ENCODE measurements around the gene KIAA1755. TPM values are rescaled to one million over a fixed set of nuclear protein-coding genes. Genes with fewer than 3 reads are reported as not detected.

KIAA1755 gene
- polyA plus RNA-seq, 1 donor from 2014 or later = not detected

DNA sequence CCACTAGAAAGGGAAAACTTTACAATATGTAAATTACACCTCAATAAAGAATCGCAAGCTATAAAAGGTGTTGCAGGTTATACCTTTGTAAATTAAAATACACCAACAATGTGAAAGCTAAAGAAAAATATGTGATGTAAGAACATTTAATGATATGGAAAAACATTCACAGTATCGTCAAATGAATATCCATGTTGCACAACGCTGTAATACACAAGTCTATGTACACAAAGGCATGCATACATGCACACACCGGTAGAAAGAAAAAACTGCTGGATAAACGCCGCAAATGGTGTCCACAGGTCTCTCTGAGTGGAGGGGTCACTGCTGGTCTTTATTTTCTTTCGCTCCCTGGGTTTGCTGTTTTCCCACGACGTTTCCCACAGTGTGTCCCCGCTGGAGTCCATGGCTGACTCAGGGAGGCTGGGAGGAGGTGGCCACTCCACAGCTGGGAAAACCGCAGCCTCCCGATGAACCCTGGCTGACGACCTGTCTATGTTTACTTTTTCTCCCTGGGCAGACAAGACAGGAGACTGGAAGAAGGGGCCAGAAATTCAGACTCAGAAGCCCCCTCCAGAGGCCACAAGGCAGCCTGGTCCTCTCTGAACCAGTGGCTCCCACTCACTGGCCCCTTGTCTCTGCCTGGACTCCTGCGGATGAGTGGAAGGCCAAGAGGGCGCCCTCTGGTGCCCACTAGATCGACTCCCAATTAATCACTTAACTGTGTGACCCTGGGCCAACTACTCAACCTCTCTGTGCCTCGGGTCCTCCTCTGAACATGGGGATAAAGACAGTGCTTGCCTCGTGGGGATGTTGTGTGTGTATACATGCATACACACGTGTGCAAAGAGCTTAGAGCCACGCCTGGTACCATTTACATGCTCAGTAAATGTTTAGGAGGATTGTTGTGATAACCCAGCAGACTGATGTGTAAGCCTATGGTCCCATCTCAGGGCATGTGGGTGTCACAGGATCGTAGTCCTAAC lies 30.6 kb upstream of the KIAA1755 start:
- Histone ChIP-seq H3K79me2 (replicated peaks; ENCODE audit: insufficient read depth, low read length) (no peaks in the 10 kb centered on the region), H3K27me3 (ENCODE audit: insufficient read depth, low read depth, low read length) (no peaks in the 10 kb centered on the region), H3K9ac (ENCODE audit: low read length) (no peak overlapping the region), H3K4me2 (ENCODE audit: low read length) (no peak overlapping the region), H3K27ac (ENCODE audit: low read length) (no peak overlapping the region), H3K9me2 (ENCODE audit: insufficient read depth, low read length) (no peaks in the 10 kb centered on the region), H4K20me1 (ENCODE audit: insufficient read depth) (no peaks in the 10 kb centered on the region), H3F3A (ENCODE audit: insufficient read depth, low read length, poor library complexity, severe bottlenecking) (no peaks in the 10 kb centered on the region), H3K9me3 (ENCODE audit: low read length) (no peaks in the 10 kb centered on the region), H3K4me3 (ENCODE audit: low read length) (no peak overlapping the region), H2AFZ (ENCODE audit: low read depth, low read length) (no peak overlapping the region), H3K36me3 (ENCODE audit: insufficient read depth, low read length) (no peaks in the 10 kb centered on the region)
- TF ChIP-seq, protein P1, sequence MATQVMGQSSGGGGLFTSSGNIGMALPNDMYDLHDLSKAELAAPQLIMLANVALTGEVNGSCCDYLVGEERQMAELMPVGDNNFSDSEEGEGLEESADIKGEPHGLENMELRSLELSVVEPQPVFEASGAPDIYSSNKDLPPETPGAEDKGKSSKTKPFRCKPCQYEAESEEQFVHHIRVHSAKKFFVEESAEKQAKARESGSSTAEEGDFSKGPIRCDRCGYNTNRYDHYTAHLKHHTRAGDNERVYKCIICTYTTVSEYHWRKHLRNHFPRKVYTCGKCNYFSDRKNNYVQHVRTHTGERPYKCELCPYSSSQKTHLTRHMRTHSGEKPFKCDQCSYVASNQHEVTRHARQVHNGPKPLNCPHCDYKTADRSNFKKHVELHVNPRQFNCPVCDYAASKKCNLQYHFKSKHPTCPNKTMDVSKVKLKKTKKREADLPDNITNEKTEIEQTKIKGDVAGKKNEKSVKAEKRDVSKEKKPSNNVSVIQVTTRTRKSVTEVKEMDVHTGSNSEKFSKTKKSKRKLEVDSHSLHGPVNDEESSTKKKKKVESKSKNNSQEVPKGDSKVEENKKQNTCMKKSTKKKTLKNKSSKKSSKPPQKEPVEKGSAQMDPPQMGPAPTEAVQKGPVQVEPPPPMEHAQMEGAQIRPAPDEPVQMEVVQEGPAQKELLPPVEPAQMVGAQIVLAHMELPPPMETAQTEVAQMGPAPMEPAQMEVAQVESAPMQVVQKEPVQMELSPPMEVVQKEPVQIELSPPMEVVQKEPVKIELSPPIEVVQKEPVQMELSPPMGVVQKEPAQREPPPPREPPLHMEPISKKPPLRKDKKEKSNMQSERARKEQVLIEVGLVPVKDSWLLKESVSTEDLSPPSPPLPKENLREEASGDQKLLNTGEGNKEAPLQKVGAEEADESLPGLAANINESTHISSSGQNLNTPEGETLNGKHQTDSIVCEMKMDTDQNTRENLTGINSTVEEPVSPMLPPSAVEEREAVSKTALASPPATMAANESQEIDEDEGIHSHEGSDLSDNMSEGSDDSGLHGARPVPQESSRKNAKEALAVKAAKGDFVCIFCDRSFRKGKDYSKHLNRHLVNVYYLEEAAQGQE (IDR thresholded peaks at IDR 0.05; ENCODE audit: borderline replicate concordance) = no peak
- TF ChIP-seq POLR2AphosphoS5 (IDR thresholded peaks at IDR 0.05) = no peak
- no peak for TF ChIP-seq RAD21 (conservative IDR thresholded peaks at IDR 0.05)

- Histone ChIP-seq H3K4me3 (ENCODE audit: low read length) (no peak overlapping the region), H3K9me2 (ENCODE audit: insufficient read depth, low read length) (no peaks in the 10 kb centered on the region), H3K27ac (ENCODE audit: low read length) (no peak overlapping the region), H3K4me2 (ENCODE audit: low read length) (no peak overlapping the region), H3K79me2 (replicated peaks; ENCODE audit: insufficient read depth, low read length) (no peaks in the 10 kb centered on the region), H3K36me3 (ENCODE audit: insufficient read depth, low read length) (no peaks in the 10 kb centered on the region), H3K9ac (ENCODE audit: low read length) (no peak overlapping the region), H4K20me1 (ENCODE audit: insufficient read depth) (no peaks in the 10 kb centered on the region), H3K27me3 (ENCODE audit: insufficient read depth, low read depth, low read length) (no peaks in the 10 kb centered on the region), H2AFZ (ENCODE audit: low read depth, low read length) (no peak overlapping the region), H3F3A (ENCODE audit: insufficient read depth, low read length, poor library complexity, severe bottlenecking) (no peaks in the 10 kb centered on the region), H3K9me3 (ENCODE audit: low read length) (no peaks in the 10 kb centered on the region)
- TF ChIP-seq EZH2 (IDR thresholded peaks at IDR 0.05; ENCODE audit: borderline replicate concordance, insufficient read depth, low read length, poor library complexity, severe bottlenecking) (no peak), TAF1 (IDR thresholded peaks at IDR 0.05; ENCODE audit: low read depth) (no peak), SMC3 (conservative IDR thresholded peaks at IDR 0.05; ENCODE audit: poor library complexity) (no peak)
- TF ChIP-seq, protein P1 (IDR thresholded peaks at IDR 0.05; ENCODE audit: borderline replicate concordance) = no peak
- TF ChIP-seq, protein P2, sequence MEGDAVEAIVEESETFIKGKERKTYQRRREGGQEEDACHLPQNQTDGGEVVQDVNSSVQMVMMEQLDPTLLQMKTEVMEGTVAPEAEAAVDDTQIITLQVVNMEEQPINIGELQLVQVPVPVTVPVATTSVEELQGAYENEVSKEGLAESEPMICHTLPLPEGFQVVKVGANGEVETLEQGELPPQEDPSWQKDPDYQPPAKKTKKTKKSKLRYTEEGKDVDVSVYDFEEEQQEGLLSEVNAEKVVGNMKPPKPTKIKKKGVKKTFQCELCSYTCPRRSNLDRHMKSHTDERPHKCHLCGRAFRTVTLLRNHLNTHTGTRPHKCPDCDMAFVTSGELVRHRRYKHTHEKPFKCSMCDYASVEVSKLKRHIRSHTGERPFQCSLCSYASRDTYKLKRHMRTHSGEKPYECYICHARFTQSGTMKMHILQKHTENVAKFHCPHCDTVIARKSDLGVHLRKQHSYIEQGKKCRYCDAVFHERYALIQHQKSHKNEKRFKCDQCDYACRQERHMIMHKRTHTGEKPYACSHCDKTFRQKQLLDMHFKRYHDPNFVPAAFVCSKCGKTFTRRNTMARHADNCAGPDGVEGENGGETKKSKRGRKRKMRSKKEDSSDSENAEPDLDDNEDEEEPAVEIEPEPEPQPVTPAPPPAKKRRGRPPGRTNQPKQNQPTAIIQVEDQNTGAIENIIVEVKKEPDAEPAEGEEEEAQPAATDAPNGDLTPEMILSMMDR (IDR thresholded peaks at IDR 0.05; ENCODE audit: poor library complexity, severe bottlenecking) = no peak
Observed at GRCh38 chr20:38286586-38287531, 26.3 kb upstream of the KIAA1755 start.

Data from neural cell (in vitro differentiated cells).